Endothelial cell of umbilical vein (primary cell): Measurements from ENCODE around the gene SIAH1. TPM values are rescaled to one million over a fixed set of nuclear protein-coding genes. Genes with fewer than 3 reads are reported as not detected.

Source experiments
- BruUV-seq: library from RNA; stranded (reverse); fragments of 400-500 nt; replicated peaks from 2 replicates; lab custom pipeline; 2021; lab: Mats Ljungman, UMichigan
- CTCF ChIA-PET: fragments of 300-600, 350-600 bp; sonication (Branson Sonifier 250); formaldehyde crosslinking; loops from one replicate; lab custom pipeline; 2021; ENCODE audit warnings: antibody characterized with exemption, inconsistent platforms; lab: Charles Lee
- POLR2A ChIA-PET: fragments of 300-600, 350-600 bp; sonication (Branson Sonifier 250); formaldehyde crosslinking; loops from one replicate; lab custom pipeline; 2021; ENCODE audit warnings: antibody characterized with exemption, inconsistent platforms; lab: Charles Lee
- DNase-seq: peaks from one replicate; pipeline ENCODE4 v3.0.0-alpha.2; 2011; ENCODE audit warnings: low read depth, low spot score
- FAIRE-seq: peaks from 2 replicates; lab custom pipeline; 2011; peaks lifted over from hg19 to GRCh38; lab: Jason Lieb, UNC
- H2AFZ ChIP-seq: 2 replicates; pipeline ENCODE4 v1.6.0; 2012; ENCODE audit warnings: low read depth, low read length, control low read depth, inconsistent platforms
- H3K27ac ChIP-seq: 2 replicates; pipeline ENCODE4 v1.5.1; 2011; ENCODE audit warnings: low read depth, mild to moderate bottlenecking, control low read depth, low read length, moderate library complexity; ENCODE audit not compliant: insufficient read depth
- H3K27me3 ChIP-seq, 2 experiments: 2 replicates each; pipeline versions ENCODE4 v1.6.0 to v1.6.1; 2011; ENCODE audit warnings: low read length in 2 of 2, mixed read lengths in 1 of 2; ENCODE audit not compliant: control insufficient read depth in 2 of 2, insufficient read depth in 2 of 2
- H3K36me3 ChIP-seq, 2 experiments: 2 replicates in 1 of 2; 3 replicates in 1 of 2; pipeline ENCODE4 v1.5.1; 2011; ENCODE audit warnings: low read length in 2 of 2, mild to moderate bottlenecking in 1 of 2, moderate library complexity in 1 of 2; ENCODE audit not compliant: control insufficient read depth in 2 of 2, insufficient read depth in 2 of 2; ENCODE audit errors: extremely low read depth in 1 of 2
- H3K4me1 ChIP-seq: 3 replicates; pipeline ENCODE4 v1.5.1; 2011; ENCODE audit warnings: mild to moderate bottlenecking, low read length; ENCODE audit not compliant: control insufficient read depth, insufficient read depth; ENCODE audit errors: extremely low read depth
- H3K4me2 ChIP-seq: 2 replicates; pipeline ENCODE4 v1.6.1; 2011; ENCODE audit warnings: low read length, control low read depth, mixed read lengths; ENCODE audit not compliant: insufficient read depth
- H3K4me3 ChIP-seq, 3 experiments: fragments of 200-600 bp in 1 of 3; sonication (generic), shearing (Covaris generic) in 1 of 3; replicated peaks in 1 of 3; 2 replicates each; pipeline ENCODE4 v1.5.1; 2011 to 2016; ENCODE audit warnings: control low read depth in 3 of 3, low read length in 3 of 3, mild to moderate bottlenecking in 2 of 3, inconsistent platforms in 1 of 3, low read depth in 1 of 3, moderate library complexity in 1 of 3; ENCODE audit not compliant: insufficient read depth in 1 of 3
- H3K79me2 ChIP-seq: 2 replicates; pipeline ENCODE4 v1.6.0; 2012; ENCODE audit warnings: low read length, inconsistent platforms; ENCODE audit not compliant: control insufficient read depth, insufficient read depth
- H3K9ac ChIP-seq: replicated peaks from 2 replicates; pipeline ENCODE3; 2011; ENCODE audit warnings: low read length, control low read depth; ENCODE audit not compliant: insufficient read depth; ENCODE audit errors: extremely low read depth
- H3K9me1 ChIP-seq: replicated peaks from 3 replicates; pipeline ENCODE4 v1.6.0; 2011; ENCODE audit warnings: mild to moderate bottlenecking, low read length; ENCODE audit not compliant: control insufficient read depth, insufficient read depth; ENCODE audit errors: extremely low read depth
- H3K9me3 ChIP-seq: replicated peaks from 2 replicates; pipeline ENCODE4 v1.5.1; 2012; ENCODE audit warnings: low read length, inconsistent platforms; ENCODE audit not compliant: control insufficient read depth, insufficient read depth
- H4K20me1 ChIP-seq: replicated peaks from 2 replicates; pipeline ENCODE3; 2011; ENCODE audit warnings: mild to moderate bottlenecking, low read length; ENCODE audit not compliant: control insufficient read depth, insufficient read depth; ENCODE audit errors: extremely low read depth
- CTCF ChIP-seq, 2 donors: IDR thresholded peaks; 1 replicate in 1 of 2; 2 replicates in 1 of 2; pipeline ENCODE4 v1.5.1; 2011; ENCODE audit warnings: low read length in 2 of 2, mild to moderate bottlenecking in 2 of 2, moderate library complexity in 2 of 2, control low read depth in 1 of 2, inconsistent platforms in 1 of 2, low read depth in 1 of 2; ENCODE audit not compliant: insufficient read depth in 1 of 2; ENCODE audit errors: extremely low read depth in 1 of 2
- EZH2 ChIP-seq: IDR thresholded peaks from 2 replicates; pipeline ENCODE4 v1.6.1; 2012; ENCODE audit warnings: borderline replicate concordance, low read depth, mild to moderate bottlenecking, moderate library complexity, low read length, inconsistent platforms; ENCODE audit not compliant: severe bottlenecking
- FOS ChIP-seq: IDR thresholded peaks from 2 replicates; pipeline ENCODE4 v1.6.1; 2011; ENCODE audit warnings: mild to moderate bottlenecking, low read length, moderate library complexity, borderline replicate concordance; ENCODE audit not compliant: insufficient read depth
- GATA2 ChIP-seq: IDR thresholded peaks from 2 replicates; pipeline ENCODE4 v1.7.0; 2011; ENCODE audit warnings: low read depth, mild to moderate bottlenecking, moderate library complexity, mixed read lengths, low read length; ENCODE audit not compliant: insufficient read length, insufficient read depth
- JUN ChIP-seq: IDR thresholded peaks from 2 replicates; pipeline ENCODE4 v1.6.1; 2011; ENCODE audit warnings: borderline replicate concordance, low read depth; ENCODE audit not compliant: insufficient read length, insufficient read depth
- MAX ChIP-seq: IDR thresholded peaks from 2 replicates; pipeline ENCODE4 v1.6.1; 2011; ENCODE audit not compliant: insufficient read depth, insufficient read length
- MYC ChIP-seq: IDR thresholded peaks from one replicate; pipeline ENCODE4 v1.6.1; 2011; ENCODE audit warnings: mild to moderate bottlenecking, low read depth, low read length
- POLR2A ChIP-seq: IDR thresholded peaks from 2 replicates; pipeline ENCODE4 v1.6.1; 2012; ENCODE audit warnings: low read depth, mild to moderate bottlenecking, control low read depth, low read length
- POLR2AphosphoS5 ChIP-seq: IDR thresholded peaks from 2 replicates; pipeline ENCODE4 v1.6.1; 2012; ENCODE audit warnings: low read depth, mild to moderate bottlenecking, control low read depth, low read length, moderate library complexity; ENCODE audit not compliant: insufficient read depth
- dilution Hi-C: fragments of 300-500 bp; cut with MboI; formaldehyde crosslinking; loops from one replicate; pipeline ENCODE4 v1.15.0; 2019; ENCODE audit warnings: low sequenced_read_pairs; ENCODE audit not compliant: extremely low pct_ligation_motif_present
- intact Hi-C: fragments of 100-400 bp; cut with micrococcal nuclease; formaldehyde crosslinking; loops from one replicate; pipeline ENCODE4 v1.10.0; 2022
- polyA plus RNA-seq, 4 experiments: library from polyadenylated mRNA; depleted of rRNA in 3 of 4; stranded (reverse) in 3 of 4; unstranded in 1 of 4; fragments of >200 nt; gene quantifications; 2 replicates each; pipeline versions ENCODE4 v1.2.1 to v1.2.3, GENCODE V29; 2011 to 2012; ENCODE audit warnings: missing spikeins in 1 of 4
- total RNA-seq: library from RNA; stranded (reverse); gene quantifications from 2 replicates; pipeline ENCODE4 v1.2.3, GENCODE V29; 2021

The SIAH1 gene
- total and polyA plus RNA-seq, 2 donors (not counting 3 experiments of a cell fraction or from before 2014, with no cell fraction given): 14.4 to 19.9 TPM

- dilution Hi-C loops (no loop called here), intact Hi-C loops (no loop called here)
- Histone ChIP-seq H3K9me1 (no peaks in the 10 kb centered on the region), H3K4me1 (no peaks in the 10 kb centered on the region), H4K20me1 (no peaks in the 10 kb centered on the region), H3K79me2 (no peaks in the 10 kb centered on the region), H3K4me3 (no peak overlapping the region), H3K9me3 (no peaks in the 10 kb centered on the region), H3K27ac (no peak overlapping the region), H3K9ac (no peak overlapping the region), H3K27me3 (no peaks in the 10 kb centered on the region), H3K36me3 (peaks cover 0 to 5% of the 10 kb centered on the region in 2 experiments), H2AFZ (no peak overlapping the region), H3K4me2 (no peak overlapping the region)
- FAIRE-seq (no peak), DNase-seq (no peak)
- CTCF ChIA-PET: interaction anchor here (1.2 to 2.1 kb wide), 3 partner anchors 8 to 289 kb away, joined by 4 to 7 read pairs (median 6); no protein-coding TSS in a partner anchor
- BruUV-seq: no TSS peak
- no peak for TF ChIP-seq GATA2
- TF ChIP-seq MYC: no peak
- no peak for TF ChIP-seq JUN
- no peak for TF ChIP-seq POLR2AphosphoS5
- TF ChIP-seq POLR2A: no peak
- no peak for TF ChIP-seq FOS
- TF ChIP-seq CTCF (IDR thresholded peaks at IDR 0.05; ENCODE audit: extremely low read depth in 1 of 2, insufficient read depth in 1 of 2, low read depth in 1 of 2, low read length in 2 of 2): no peak
- TF ChIP-seq EZH2: no peak
- TF ChIP-seq MAX: no peak
- POLR2A ChIA-PET: no interaction called here
Observed at GRCh38 chr16:48334325-48334724, 50.9 kb downstream of the SIAH1 start.
